Uterine smooth muscle cell (primary cell): ENCODE data around the gene GFY. TPM values are rescaled to one million over a fixed set of nuclear protein-coding genes. Genes with fewer than 3 reads are reported as not detected.

ENCODE experiments used
- total RNA-seq: library from RNA; depleted of rRNA; stranded (reverse); fragments of >200 nt; gene quantifications from 2 replicates; pipeline ENCODE4 v1.2.3, GENCODE V29; 2014

GFY gene
- 0.11 TPM in 1 of 2 replicates, not detected in the other for total RNA-seq

GRCh38 chr19:49425178-49425577 is at the start of gene GFY:
Gene GFY, plus strand, starts transcription at chr19:49425388. Its CDS starts 1,043 bp downstream, at chr19:49426431.

GRCh38 chr19:49387936-49388372 is 37.2 kb upstream of the GFY start, which contains the start of gene KASH5:
Gene KASH5, plus strand, starts transcription at chr19:49388249. Its CDS starts 2,635 bp downstream, at chr19:49390884.

GRCh38 chr19:49423071-49423984 is 1.9 kb upstream of the GFY start, which contains the start of gene PTH2:
Gene PTH2, minus strand, starts transcription at chr19:49423441. Its CDS starts 102 bp downstream, at chr19:49423339.

GRCh38 chr19:49441210-49441959 is 16.2 kb downstream of the GFY start, which contains the start of gene SLC17A7:
Gene SLC17A7, minus strand, starts transcription at chr19:49441527. Its CDS starts 148 bp downstream, at chr19:49441379.

GRCh38 chr19:49451430-49452181 is 26.4 kb downstream of the GFY start, which contains the start of gene PIH1D1:
Gene PIH1D1, minus strand, starts transcription at chr19:49451814. Its CDS starts 240 bp downstream, at chr19:49451574.

GRCh38 chr19:49453013-49453756 is 28.0 kb downstream of the GFY start, which contains the start of gene ALDH16A1:
Gene ALDH16A1, plus strand, starts transcription at chr19:49453225. Its CDS starts 107 bp downstream, at chr19:49453332.

GRCh38 chr19:49473868-49474541 is 48.8 kb downstream of the GFY start, which contains the start of gene FLT3LG:
Gene FLT3LG, plus strand, starts transcription at chr19:49474215. Its CDS starts 425 bp downstream, at chr19:49474640.

Other genes with a start within 250 kb of the GFY start
- under 0.01 TPM in 2 replicates for gene SLC6A16, start 100.2 kb upstream of the GFY start, total RNA-seq
- 0.12 TPM in 1 of 2 replicates, not detected in the other for gene CD37, start 90.0 kb upstream of the GFY start, total RNA-seq
- gene TEAD2, start 63.0 kb upstream of the GFY start, total RNA-seq: 13.7 and 15.6 TPM in 2 replicates
- gene DKKL1, start 61.5 kb upstream of the GFY start, total RNA-seq: 0.25 and 0.33 TPM in 2 replicates
- not detected in 2 replicates for gene KASH5, start 37.1 kb upstream of the GFY start, total RNA-seq
- not detected in 2 replicates for gene PTH2, start 1.9 kb upstream of the GFY start, total RNA-seq
- gene SLC17A7, start 16.1 kb downstream of the GFY start, total RNA-seq: not detected in 2 replicates
- 105 and 127 TPM in 2 replicates for gene PIH1D1, start 26.4 kb downstream of the GFY start, total RNA-seq
- gene ALDH16A1, start 27.8 kb downstream of the GFY start, total RNA-seq: 33.4 and 53.8 TPM in 2 replicates
- gene FLT3LG, start 48.8 kb downstream of the GFY start, total RNA-seq: 2.5 and 2.6 TPM in 2 replicates
- 1,950 and 2,937 TPM in 2 replicates for gene RPL13A, start 62.2 kb downstream of the GFY start, total RNA-seq
- 2,278 and 3,023 TPM in 2 replicates for gene RPS11, start 71.0 kb downstream of the GFY start, total RNA-seq
- gene FCGRT, start 87.3 kb downstream of the GFY start, total RNA-seq: 21.7 and 56.0 TPM in 2 replicates
- 136 and 287 TPM in 2 replicates for gene RCN3, start 102.6 kb downstream of the GFY start, total RNA-seq
- gene NOSIP, start 155.2 kb downstream of the GFY start, total RNA-seq: 58.2 and 78.7 TPM in 2 replicates
- 0.33 and 0.75 TPM in 2 replicates for gene PRRG2, start 155.9 kb downstream of the GFY start, total RNA-seq
- 2.4 and 3.1 TPM in 2 replicates for gene PRR12, start 165.8 kb downstream of the GFY start, total RNA-seq
- gene RRAS, start 214.8 kb downstream of the GFY start, total RNA-seq: 41.3 and 58.6 TPM in 2 replicates
- 17.3 and 18.1 TPM in 2 replicates for gene SCAF1, start 216.8 kb downstream of the GFY start, total RNA-seq
- 43.1 and 45.6 TPM in 2 replicates for gene IRF3, start 240.5 kb downstream of the GFY start, total RNA-seq
- 3.2 and 7.5 TPM in 2 replicates for gene BCL2L12, start 240.5 kb downstream of the GFY start, total RNA-seq